CD4-positive, alpha-beta T cell treated with Interferon gamma for 1 hour (primary cell): ENCODE data around the gene GPX2.

ENCODE experiments used
- DNase-seq: peaks from one replicate; pipeline ENCODE4 v3.0.0-alpha.2; 2020

GPX2 gene

DNA sequence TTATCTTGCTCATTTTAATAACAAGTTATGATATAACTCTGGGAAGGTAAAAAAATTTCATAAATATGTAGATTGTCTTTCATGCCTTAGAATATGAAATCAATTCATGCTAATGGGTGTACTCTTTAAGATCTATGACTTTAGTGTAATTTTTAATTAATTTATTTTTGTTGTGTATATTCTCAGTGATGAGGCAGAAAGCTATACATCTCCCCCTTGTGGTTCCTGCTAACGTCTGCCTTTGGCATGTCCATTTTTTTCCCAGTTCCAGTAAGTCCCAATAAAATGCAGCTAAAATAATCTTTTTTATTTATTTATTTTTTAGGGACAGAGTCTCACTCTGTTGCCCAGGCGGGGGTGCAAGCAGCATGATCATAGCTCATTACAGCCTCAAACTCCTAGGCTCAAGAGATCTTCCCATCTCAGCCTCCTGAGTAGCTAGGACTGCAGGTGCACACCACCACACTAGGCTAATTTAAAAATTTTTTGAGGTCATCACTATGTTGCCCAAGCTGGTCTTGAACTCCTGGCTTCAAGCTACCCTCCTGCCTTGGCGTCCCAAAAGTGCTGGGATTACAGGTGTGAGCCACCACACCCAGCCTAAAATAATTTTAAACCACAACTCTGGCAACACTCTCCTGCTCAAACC, 31.6 kb downstream of the GPX2 start:
- DNase-seq: no peak

DNA sequence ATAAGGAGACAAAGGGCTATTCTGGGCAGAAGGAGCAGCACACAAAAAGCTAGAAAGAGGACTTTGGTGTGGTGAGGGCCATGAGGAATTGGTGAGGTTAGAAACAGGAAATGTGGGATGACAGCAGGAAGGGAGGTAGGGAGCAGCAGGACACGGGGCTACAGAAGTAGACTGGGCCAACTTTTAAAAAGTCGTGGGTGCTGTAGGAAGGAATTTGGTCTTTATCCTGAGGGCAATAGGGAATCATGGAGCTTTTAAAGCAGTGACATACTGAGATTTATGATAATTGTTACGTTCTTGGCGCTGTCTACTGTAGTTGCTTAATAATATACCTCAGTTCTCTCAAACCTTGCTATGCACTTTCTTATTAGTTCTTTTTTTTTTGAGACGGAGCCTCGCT, 36.5 kb downstream of the GPX2 start:
- no peak for DNase-seq

DNA sequence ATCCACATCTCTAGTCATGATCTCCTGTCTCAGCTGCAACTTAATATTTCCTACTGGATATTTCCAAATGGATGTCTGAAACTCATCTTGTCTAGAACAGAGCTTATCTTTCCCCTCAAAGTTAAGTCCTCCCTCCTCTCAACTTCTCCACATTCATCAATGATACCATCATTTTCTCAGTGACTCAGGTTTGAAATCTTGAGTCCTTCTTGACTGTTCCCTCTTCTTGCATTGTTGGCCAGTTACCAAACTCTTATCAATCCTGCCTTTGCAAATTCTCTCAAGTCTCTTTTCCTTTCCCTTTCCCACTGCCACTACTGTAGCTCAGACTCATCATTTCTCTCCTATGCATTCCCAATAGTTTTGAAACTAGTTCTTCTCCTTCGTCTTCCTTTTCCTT, 42.6 kb downstream of the GPX2 start:
- no peak for DNase-seq

DNA sequence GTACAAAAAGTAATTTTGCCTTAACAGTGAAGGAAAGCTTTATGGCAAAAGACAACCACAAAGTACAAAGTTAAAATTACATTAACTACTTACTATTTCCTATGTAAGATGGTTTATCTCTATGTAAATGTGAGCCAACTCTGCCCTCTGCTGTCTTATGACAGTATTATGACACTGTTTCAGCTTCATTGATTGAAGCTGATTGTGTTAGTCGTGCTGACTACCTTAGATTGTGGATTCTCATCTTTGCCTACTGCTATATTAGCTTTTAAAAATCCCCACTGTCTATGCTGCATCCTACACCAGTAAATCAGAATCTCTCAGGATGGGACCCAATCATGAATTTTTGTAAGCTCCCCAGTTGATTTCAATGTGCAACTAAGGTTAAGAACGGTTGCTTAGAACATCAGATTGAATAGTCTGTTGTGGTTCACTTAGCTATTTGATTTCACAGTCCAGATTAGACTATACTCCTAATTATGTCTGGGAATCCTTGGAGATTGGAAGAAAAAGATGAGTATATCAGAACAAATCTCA, 50.6 kb downstream of the GPX2 start:
- no peak for DNase-seq

DNA sequence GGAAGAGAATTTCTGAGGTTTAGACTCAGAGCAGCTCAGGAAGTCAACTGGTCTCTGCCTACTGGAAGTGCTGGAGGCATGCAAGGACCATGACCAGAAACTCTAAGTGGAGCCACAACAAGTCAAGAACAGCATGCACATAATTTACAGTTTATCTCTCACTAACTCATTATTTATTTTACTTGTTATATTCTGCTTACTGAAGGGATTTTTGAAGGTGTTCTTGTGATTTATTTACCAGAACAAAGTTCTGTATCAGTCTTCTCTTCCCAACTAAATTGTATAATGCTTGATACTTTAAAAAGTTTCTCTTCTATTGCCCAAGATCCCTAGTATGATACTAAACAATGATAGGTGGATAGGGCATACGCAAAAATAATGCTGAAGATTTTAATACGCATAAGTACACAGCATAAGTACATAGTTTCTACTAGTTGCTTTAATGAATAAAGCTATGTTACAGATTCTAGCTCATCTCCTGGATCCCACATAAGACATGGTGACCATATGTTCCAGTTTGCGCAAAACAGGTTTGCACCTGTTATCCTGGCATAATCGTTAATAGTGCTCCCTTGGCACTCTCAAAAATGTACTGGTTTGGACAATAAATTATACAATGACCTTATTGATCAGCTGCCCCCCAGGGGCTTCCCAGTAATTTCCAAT, 51.2 kb downstream of the GPX2 start:
- no peak for DNase-seq

DNA sequence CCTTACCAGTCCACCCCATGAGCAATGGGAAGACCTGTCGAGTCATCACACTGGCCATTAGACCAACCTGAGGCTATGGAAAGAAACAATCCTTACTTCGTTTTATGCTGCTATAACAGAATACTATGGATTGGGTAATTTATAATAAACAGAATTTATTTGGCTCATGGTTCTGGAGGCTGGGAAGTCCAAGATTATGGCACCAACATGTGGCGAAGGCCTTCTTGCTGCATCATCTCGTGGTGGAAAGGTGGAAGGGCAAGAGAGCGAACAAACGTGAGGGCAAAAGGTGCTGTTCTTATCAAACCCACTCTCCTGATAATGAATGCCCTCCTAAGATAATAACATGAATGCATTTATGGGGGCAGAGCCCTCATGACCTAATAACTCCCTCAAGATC, 53.2 kb downstream of the GPX2 start:
- DNase-seq: no peak
